Heart right ventricle (tissue), 16 donors: ENCODE data around the gene ISCU. TPM values are rescaled to one million over a fixed set of nuclear protein-coding genes. Genes with fewer than 3 reads are reported as not detected.
A peak's percentile ranks its signal among the peaks of the same experiment; 100 is the strongest.

Source experiments
- ATAC-seq, 8 donors: fragments of 200-7000 bp; cut with Tn5 transposase; one replicate each; pipeline ENCODE4 v1.9.1; 2020; ENCODE audit warnings: mild to moderate bottlenecking in 8 of 8, moderate library complexity in 8 of 8, moderate number of reproducible peaks in 1 of 8
- DNase-seq, 2 donors: peaks; one replicate each; pipeline ENCODE4 v3.0.0-alpha.2; 2020
- H3K27ac ChIP-seq, 10 donors: fragments of 200-600 bp; sonication (generic) in 2 of 10; one replicate each; pipeline versions ENCODE4 v1.5.0 to v1.8.0; 2020 to 2022; ENCODE audit warnings: mild to moderate bottlenecking in 3 of 10
- H3K27me3 ChIP-seq, 7 donors: fragments of 200-600 bp; one replicate each; pipeline ENCODE4 v1.8.0; 2021 to 2022; ENCODE audit warnings: mild to moderate bottlenecking in 2 of 7
- H3K36me3 ChIP-seq, 9 donors: fragments of 200-600 bp; sonication (generic) in 1 of 9; one replicate each; pipeline versions ENCODE4 v1.5.0 to v1.8.0; 2020 to 2022; ENCODE audit warnings: mild to moderate bottlenecking in 2 of 9
- H3K4me1 ChIP-seq, 9 donors: fragments of 200-600 bp; sonication (generic) in 1 of 9; one replicate each; pipeline versions ENCODE4 v1.5.0 to v1.8.0; 2020 to 2022; ENCODE audit warnings: mild to moderate bottlenecking in 4 of 9
- H3K4me3 ChIP-seq, 10 donors: fragments of 200-600 bp; sonication (generic) in 2 of 10; one replicate each; pipeline versions ENCODE4 v1.5.0 to v1.8.0; 2020 to 2022; ENCODE audit warnings: mild to moderate bottlenecking in 7 of 10, moderate library complexity in 2 of 10
- H3K9me3 ChIP-seq, 11 donors: fragments of 200-600 bp in 10 of 11; sonication (generic) in 2 of 11; one replicate each; pipeline versions ENCODE4 v1.5.0 to v1.8.0; 2013 to 2022; ENCODE audit warnings: mild to moderate bottlenecking in 2 of 11, control low read depth in 1 of 11, moderate library complexity in 1 of 11
- CTCF ChIP-seq, 9 donors: fragments of 200-600 bp; sonication (generic) in 2 of 9; IDR thresholded peaks; one replicate each; pipeline versions ENCODE4 v1.5.0 to v1.8.0; 2021 to 2022; ENCODE audit warnings: antibody characterized with exemption in 9 of 9, mild to moderate bottlenecking in 5 of 9, moderate library complexity in 1 of 9
- WGBS, 2 donors: extraction: QIAGEN DNeasy Blood & Tissue Kit; methylation state at CpG; one replicate each; pipeline ENCODE4 v1.1.7; 2013; ENCODE audit warnings: inconsistent platforms in 1 of 2; 5-methylcytosine and 5-hydroxymethylcytosine counted together
- intact Hi-C, 10 donors: fragments of 100-400 bp; cut with DNase I; formaldehyde crosslinking; loops; one replicate each; pipeline versions ENCODE4 v1.11.1 to v1.14.2; 2022
- polyA plus RNA-seq, 2 donors: library from polyadenylated mRNA; stranded (reverse); fragments of 200-250 nt; gene quantifications; one replicate each; pipeline ENCODE4 v1.2.3, GENCODE V29; 2013
- total RNA-seq, 10 donors: library from RNA; stranded (reverse); fragmentation: NEBNext Ultra II Directional in 3 of 10; extraction: Animal tissue kit (Norgen Biotek cat#: 25700) in 3 of 10; gene quantifications; one replicate each; pipeline versions ENCODE4 v1.2.1 to v1.2.4, GENCODE V29; 2021 to 2023
- donor health status: Arrhythmogenic right ventricular cardiomyopathy.
- donor health status: ischemic (EF 13 %, LVEDD 7.1; RV severe dilation, severe dysfunction).
- donor health status: healthy with polysubstance abuse.
- donor health status: DM: no; HTN: yes; CAD: no.
- donor health status: DM: no; HTN: no; CAD: no.
- donor health status: ischemic (EF 25% LVEDD 6.9; RV normal size, moderate dysfunction).
- donor health status: ischemic (EF 25% LVEDD 5.7; RV mildly dilated, moderate dysfunction).
- donor health status: healthy.
- donor health status: DM: yes; HTN: yes; CAD: no.
- donor health status: Ischemic cardiomyopathy.
- donor health status: ischemic (EF 35%, LVEDD 5.7; RV mildly dilated, moderate dysfunction).
- donor health status: nonischemic (EF 11% LVEDD 7.7; RV severe dilation, severe dysfunction).
- donor health status: DM: yes; HTN: yes; CAD: no.
- donor health status: PGD.
- donor health status: ischemic (EF 29% LVEDD 5.4; RV normal size, mild dysfunction).
- donor health status: nonischemic (EF 23%, LVEDD 6.1; RV moderate dilation, normal function).

The ISCU gene
- total and polyA plus RNA-seq, 12 donors = 164 to 630 (median 516) TPM

DNA sequence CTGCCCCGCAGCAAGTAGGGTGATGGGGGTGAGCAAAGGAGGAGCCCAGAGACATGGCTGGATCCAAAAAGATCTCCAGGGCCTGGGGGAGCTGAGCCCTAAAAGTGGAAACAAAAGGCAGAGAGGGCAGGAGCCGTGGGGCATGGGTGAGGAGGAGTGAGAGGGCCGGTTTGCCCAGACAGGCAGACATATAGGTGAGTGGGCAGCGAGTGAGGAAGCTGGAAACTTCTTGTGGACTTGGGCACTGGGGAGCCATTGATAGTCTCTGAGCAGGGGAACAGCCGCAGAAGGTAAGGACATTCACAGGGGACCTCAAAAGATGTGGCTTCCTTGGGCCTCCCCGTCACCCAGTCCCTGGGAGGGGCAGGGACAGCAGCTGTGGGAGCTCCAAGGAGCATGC, 52.2 kb downstream of the ISCU start:
- ATAC-seq = no peak
- H3K4me3 ChIP-seq = no peak overlapping the region
- peaks cover 0 to 50% (median 10%) of the 10 kb centered on the region in 9 donors for H3K4me1 ChIP-seq
- intact Hi-C loops = loop anchor here in 5 of 10 donors (2.0 to 10.0 kb wide), 4 partner anchors 42 to 480 kb away; partner anchors contain the start of genes ALKBH2 (in 1 of the 5) and UNG (in 1 of the 5)
- TF ChIP-seq CTCF (IDR thresholded peaks at IDR 0.05) = no peak
- peaks cover 0 to 8% (median 0%) of the 10 kb centered on the region in 11 donors for H3K9me3 ChIP-seq
- no peak for DNase-seq
- 91% methylated on average over 6 of the region's 6 CpGs for WGBS, 2 donors
- no peaks in the 10 kb centered on the region for H3K27me3 ChIP-seq
- H3K36me3 ChIP-seq = no peaks in the 10 kb centered on the region
- H3K27ac ChIP-seq = no peak overlapping the region

GRCh38 chr12:108615918-108616317, 53.5 kb downstream of the ISCU start:
- Histone ChIP-seq H3K4me1 (peaks cover 0 to 58% (median 0%) of the 10 kb centered on the region in 9 donors), H3K27ac (peak overlapping the region in 1 of 10 donors; percentile 71), H3K9me3 (peaks cover 0 to 8% (median 0%) of the 10 kb centered on the region in 11 donors), H3K27me3 (no peaks in the 10 kb centered on the region), H3K36me3 (no peaks in the 10 kb centered on the region), H3K4me3 (no peak overlapping the region)
- intact Hi-C loops = loop anchor here in 7 of 10 donors (2.0 to 10.0 kb wide), 6 partner anchors 44 to 479 kb away; partner anchors contain the start of genes ALKBH2 (in 1 of the 7), ISCU (in 1 of the 7) and UNG (in 1 of the 7)
- TF ChIP-seq CTCF (IDR thresholded peaks at IDR 0.05) = no peak
- 87 to 88% methylated on average over 1 of the region's 1 CpG for WGBS, 2 donors
- ATAC-seq = no peak
- no peak for DNase-seq

DNA sequence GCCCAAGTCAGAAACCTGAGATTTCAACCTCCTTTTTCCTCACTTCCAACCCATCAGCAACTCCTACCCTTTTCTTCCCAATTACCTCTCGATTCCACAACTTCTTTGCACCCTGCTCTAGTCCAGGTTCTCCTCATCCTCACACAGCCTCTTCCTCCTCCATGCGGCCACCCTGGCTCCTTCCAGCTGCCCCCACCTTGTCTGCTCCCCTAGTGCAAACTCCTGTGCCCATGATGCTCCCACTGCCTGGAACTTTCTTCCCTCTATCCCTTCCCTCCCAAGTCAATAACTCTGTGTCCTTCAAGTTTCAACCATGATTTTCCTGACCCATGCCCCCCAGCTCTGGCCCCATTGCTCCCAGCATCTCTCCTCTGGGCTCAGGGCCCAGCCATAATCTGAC, 54.0 kb downstream of the ISCU start:
- Histone ChIP-seq H3K9me3 (peaks cover 0 to 8% (median 0%) of the 10 kb centered on the region in 11 donors), H3K4me1 (peaks cover 0 to 62% (median 0%) of the 10 kb centered on the region in 9 donors), H3K27me3 (no peaks in the 10 kb centered on the region), H3K27ac (peak overlapping the region in 1 of 10 donors; percentile 71), H3K4me3 (no peak overlapping the region), H3K36me3 (peaks cover 0 to 2% (median 0%) of the 10 kb centered on the region in 9 donors)
- DNase-seq (no peak), ATAC-seq (no peak)
- intact Hi-C loops = loop anchor here in 6 of 10 donors (2.0 to 10.0 kb wide), 6 partner anchors 44 to 478 kb away; partner anchors contain the start of genes ALKBH2 (in 1 of the 6), ISCU (in 1 of the 6) and UNG (in 1 of the 6)
- WGBS, 2 donors = 95 to 100% methylated on average over 2 of the region's 2 CpGs
- TF ChIP-seq CTCF (IDR thresholded peaks at IDR 0.05) = no peak

- intact Hi-C loops = loop anchor here in 6 of 10 donors (2.0 to 10.0 kb wide), 6 partner anchors 45 to 478 kb away; partner anchors contain the start of genes ALKBH2 (in 1 of the 6), ISCU (in 1 of the 6) and UNG (in 1 of the 6)
- DNase-seq (no peak), ATAC-seq (peak in 3 of 8 donors; percentile 24 to 37 (median 30))
- H3K36me3 ChIP-seq = peaks cover 0 to 10% (median 0%) of the 10 kb centered on the region in 9 donors
- TF ChIP-seq CTCF (IDR thresholded peaks at IDR 0.05) = no peak
- peak overlapping the region in 1 of 10 donors; percentile 71 for H3K27ac ChIP-seq
- H3K9me3 ChIP-seq = peaks cover 0 to 8% (median 0%) of the 10 kb centered on the region in 11 donors
- peaks cover 0 to 64% (median 6%) of the 10 kb centered on the region in 9 donors for H3K4me1 ChIP-seq
- 82 to 83% methylated on average over 14 of the region's 14 CpGs for WGBS, 2 donors
- no peak overlapping the region for H3K4me3 ChIP-seq
- no peaks in the 10 kb centered on the region for H3K27me3 ChIP-seq
Measured at GRCh38 chr12:108616941-108617858, 54.8 kb downstream of the ISCU start.
